Osteoblast (primary cell): ENCODE measurements around the gene EGR1. TPM values are rescaled to one million over a fixed set of nuclear protein-coding genes. Genes with fewer than 3 reads are reported as not detected.

Source experiments
- DNase-seq: peaks from one replicate; pipeline ENCODE4 v3.0.0; 2011; ENCODE audit warnings: low spot score, mixed read lengths; ENCODE audit not compliant: insufficient read length; ENCODE audit errors: missing footprints
- H2AFZ ChIP-seq: 2 replicates; pipeline ENCODE4 v1.6.0; 2011; ENCODE audit warnings: mild to moderate bottlenecking, low read length
- H3K27ac ChIP-seq: 2 replicates; pipeline ENCODE4 v1.5.1; 2011; ENCODE audit warnings: mild to moderate bottlenecking, low read depth, low read length, moderate library complexity
- H3K27me3 ChIP-seq: 2 replicates; pipeline ENCODE4 v1.6.0; 2012; ENCODE audit warnings: mild to moderate bottlenecking, control low read depth, inconsistent platforms, low read length, moderate library complexity; ENCODE audit not compliant: insufficient read depth
- H3K36me3 ChIP-seq: 2 replicates; pipeline ENCODE4 v1.5.1; 2011; ENCODE audit warnings: mild to moderate bottlenecking, low read length, control low read depth, moderate library complexity; ENCODE audit not compliant: insufficient read depth
- H3K4me1 ChIP-seq: 2 replicates; pipeline ENCODE4 v1.5.1; 2011; ENCODE audit warnings: mild to moderate bottlenecking, low read length, control low read depth, moderate library complexity; ENCODE audit not compliant: insufficient read depth
- H3K4me2 ChIP-seq: 2 replicates; pipeline ENCODE4 v1.6.0; 2011; ENCODE audit warnings: mild to moderate bottlenecking, low read length; ENCODE audit not compliant: insufficient read depth
- H3K4me3 ChIP-seq: fragments of 200-600 bp; sonication (generic); 3 replicates; pipeline ENCODE4 v1.5.1; 2012; ENCODE audit warnings: mild to moderate bottlenecking, low read length, inconsistent platforms; ENCODE audit not compliant: insufficient read depth
- H3K79me2 ChIP-seq: 2 replicates; pipeline ENCODE4 v1.6.0; 2012; ENCODE audit warnings: mild to moderate bottlenecking, low read length, control low read depth, inconsistent platforms; ENCODE audit not compliant: insufficient read depth
- H3K9me3 ChIP-seq: 2 replicates; pipeline ENCODE4 v1.5.1; 2011; ENCODE audit warnings: low read depth, low read length, control low read depth
- H4K20me1 ChIP-seq: 2 replicates; pipeline ENCODE4 v1.6.0; 2012; ENCODE audit warnings: mild to moderate bottlenecking, low read length, control low read depth; ENCODE audit not compliant: insufficient read depth
- total RNA-seq: library from RNA; depleted of rRNA; stranded (reverse); fragments of >200 nt; gene quantifications from 2 replicates; pipeline ENCODE4 v1.2.3, GENCODE V29; 2012
- TF ChIP-seq, protein P1 (sequence below): IDR thresholded peaks from 2 replicates; pipeline ENCODE4 v1.5.1; 2011; ENCODE audit warnings: mild to moderate bottlenecking, low read depth, low read length, moderate library complexity; ENCODE audit errors: extremely low read depth

The EGR1 gene
- total RNA-seq, 1 donor = 2.2 TPM

DNA sequence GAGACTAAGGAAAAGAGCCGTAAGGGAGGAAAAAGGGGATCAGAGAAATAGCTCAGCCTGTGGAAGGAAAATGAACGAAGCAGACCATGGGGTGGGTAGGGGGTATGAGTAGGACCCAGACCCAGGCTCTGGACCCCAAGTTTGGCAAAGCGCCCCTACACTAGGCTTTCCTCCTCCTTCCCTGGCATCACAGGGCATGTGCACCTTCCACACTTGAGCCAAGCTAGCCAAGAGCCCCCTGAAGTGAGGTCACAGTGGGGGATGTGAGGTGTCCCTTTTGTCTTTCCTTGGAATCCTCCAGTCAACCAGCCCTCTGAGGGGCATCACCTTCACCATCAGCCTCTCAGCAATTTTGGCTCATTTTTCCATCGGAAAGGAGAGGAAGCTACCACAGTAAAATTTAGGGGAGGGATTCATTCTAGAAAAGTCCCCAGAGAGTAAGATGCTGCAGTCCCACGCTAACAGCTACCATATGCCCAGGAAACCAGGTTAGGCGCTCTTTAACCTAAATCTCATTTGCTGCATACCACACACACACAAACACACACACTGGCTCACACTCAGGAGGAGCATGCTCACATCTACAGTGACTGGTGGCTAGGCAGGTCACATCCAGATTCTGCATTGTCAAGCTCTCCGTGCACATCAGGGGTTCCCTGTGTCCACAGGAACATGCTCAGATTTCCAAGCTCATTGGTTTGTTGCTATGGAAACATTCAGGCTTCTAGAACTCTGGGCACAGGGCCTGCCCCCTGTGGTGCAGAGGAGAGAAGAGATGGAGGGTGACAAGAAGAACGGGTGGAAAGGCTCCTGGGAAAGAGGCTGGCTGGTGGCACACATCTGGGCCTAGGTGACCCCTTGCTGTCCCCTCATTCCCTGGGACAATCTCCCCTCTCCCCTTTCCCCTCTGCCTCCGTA, 16.5 kb upstream of the EGR1 start:
- H3K27ac ChIP-seq = no peak overlapping the region
- H3K79me2 ChIP-seq = no peaks in the 10 kb centered on the region
- peaks cover 5% of the 10 kb centered on the region for H3K4me1 ChIP-seq
- peak; percentile 87 for DNase-seq
- no peak overlapping the region for H3K4me3 ChIP-seq
- TF ChIP-seq, protein P1, sequence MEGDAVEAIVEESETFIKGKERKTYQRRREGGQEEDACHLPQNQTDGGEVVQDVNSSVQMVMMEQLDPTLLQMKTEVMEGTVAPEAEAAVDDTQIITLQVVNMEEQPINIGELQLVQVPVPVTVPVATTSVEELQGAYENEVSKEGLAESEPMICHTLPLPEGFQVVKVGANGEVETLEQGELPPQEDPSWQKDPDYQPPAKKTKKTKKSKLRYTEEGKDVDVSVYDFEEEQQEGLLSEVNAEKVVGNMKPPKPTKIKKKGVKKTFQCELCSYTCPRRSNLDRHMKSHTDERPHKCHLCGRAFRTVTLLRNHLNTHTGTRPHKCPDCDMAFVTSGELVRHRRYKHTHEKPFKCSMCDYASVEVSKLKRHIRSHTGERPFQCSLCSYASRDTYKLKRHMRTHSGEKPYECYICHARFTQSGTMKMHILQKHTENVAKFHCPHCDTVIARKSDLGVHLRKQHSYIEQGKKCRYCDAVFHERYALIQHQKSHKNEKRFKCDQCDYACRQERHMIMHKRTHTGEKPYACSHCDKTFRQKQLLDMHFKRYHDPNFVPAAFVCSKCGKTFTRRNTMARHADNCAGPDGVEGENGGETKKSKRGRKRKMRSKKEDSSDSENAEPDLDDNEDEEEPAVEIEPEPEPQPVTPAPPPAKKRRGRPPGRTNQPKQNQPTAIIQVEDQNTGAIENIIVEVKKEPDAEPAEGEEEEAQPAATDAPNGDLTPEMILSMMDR = no peak
- no peaks in the 10 kb centered on the region for H4K20me1 ChIP-seq
- H2AFZ ChIP-seq = no peak overlapping the region
- no peaks in the 10 kb centered on the region for H3K36me3 ChIP-seq
- no peak overlapping the region for H3K4me2 ChIP-seq
- no peaks in the 10 kb centered on the region for H3K9me3 ChIP-seq
- peaks cover 4% of the 10 kb centered on the region for H3K27me3 ChIP-seq

DNA sequence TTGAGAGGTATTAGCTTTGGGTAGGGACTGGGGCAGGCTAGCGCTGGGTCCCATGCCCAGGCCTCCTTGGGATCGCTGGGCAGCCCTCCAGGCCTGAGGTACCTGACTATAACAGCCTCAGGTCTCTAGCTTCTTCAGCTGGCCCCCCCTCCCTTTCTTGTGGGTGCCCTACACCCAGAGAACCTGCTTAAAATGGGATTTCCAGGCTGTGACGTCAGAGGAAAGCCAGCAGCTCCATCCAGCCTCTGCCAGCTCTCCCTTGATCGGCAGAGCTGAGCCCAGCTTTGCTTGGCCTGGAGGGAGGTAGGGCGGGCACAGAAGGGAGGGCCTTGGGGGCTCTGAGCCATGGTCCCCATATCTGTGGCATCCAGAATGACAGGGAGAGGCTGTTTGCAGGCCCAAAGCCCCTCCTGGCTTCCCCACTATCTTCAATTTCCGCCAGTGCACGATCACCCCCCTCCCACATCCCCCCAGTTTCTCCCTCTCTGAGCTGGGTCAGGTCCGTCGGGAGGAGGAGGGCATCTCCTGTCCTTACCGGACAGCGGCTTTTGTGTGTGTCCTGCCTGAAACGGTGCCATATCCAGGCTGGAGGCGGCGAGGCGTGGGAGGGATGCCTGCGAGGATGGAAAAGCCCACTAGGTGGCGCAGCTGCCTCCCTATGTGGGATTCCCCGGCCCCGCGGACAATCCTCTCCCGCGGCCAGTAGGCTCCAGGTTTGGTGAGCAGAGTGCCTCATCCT, 15.6 kb upstream of the EGR1 start:
- DNase-seq = peak; percentile 99
- Histone ChIP-seq H3K36me3 (no peaks in the 10 kb centered on the region), H4K20me1 (no peaks in the 10 kb centered on the region), H3K27ac (peak overlapping the region; percentile 24), H3K4me3 (peak overlapping the region; percentile 54), H3K9me3 (no peaks in the 10 kb centered on the region), H3K79me2 (no peaks in the 10 kb centered on the region), H3K27me3 (peaks cover 4% of the 10 kb centered on the region), H3K4me1 (peaks cover 5% of the 10 kb centered on the region), H2AFZ (peak overlapping the region; percentile 89), H3K4me2 (peak overlapping the region; percentile 84)
- TF ChIP-seq, protein P1 = peak; percentile 91

DNA sequence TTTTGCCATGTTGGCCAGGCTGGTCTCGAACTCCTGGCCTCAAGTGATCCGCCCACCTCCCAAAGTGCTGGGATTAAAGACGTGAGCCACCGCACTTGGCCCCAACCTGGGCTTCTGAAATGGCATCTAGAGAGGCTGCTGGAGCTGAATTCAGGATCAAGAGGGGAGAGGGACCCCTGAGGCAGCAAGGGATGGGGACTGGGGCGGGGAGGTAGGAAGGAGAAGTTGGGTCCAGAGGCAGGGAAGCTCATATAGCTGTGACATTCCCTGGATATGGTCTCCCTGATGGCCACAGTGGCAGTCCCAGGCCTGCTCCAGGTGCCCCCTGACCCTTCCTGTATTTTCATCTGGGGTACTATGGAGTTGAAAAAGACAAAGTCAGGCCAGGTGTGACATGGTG, 14.3 kb upstream of the EGR1 start:
- Histone ChIP-seq H3K4me1 (peaks cover 5% of the 10 kb centered on the region), H3K9me3 (no peaks in the 10 kb centered on the region), H2AFZ (no peak overlapping the region), H3K4me2 (no peak overlapping the region), H3K27me3 (peaks cover 4% of the 10 kb centered on the region), H3K27ac (no peak overlapping the region), H4K20me1 (no peaks in the 10 kb centered on the region), H3K79me2 (no peaks in the 10 kb centered on the region), H3K36me3 (no peaks in the 10 kb centered on the region), H3K4me3 (no peak overlapping the region)
- DNase-seq = no peak
- TF ChIP-seq, protein P1 = no peak

DNA sequence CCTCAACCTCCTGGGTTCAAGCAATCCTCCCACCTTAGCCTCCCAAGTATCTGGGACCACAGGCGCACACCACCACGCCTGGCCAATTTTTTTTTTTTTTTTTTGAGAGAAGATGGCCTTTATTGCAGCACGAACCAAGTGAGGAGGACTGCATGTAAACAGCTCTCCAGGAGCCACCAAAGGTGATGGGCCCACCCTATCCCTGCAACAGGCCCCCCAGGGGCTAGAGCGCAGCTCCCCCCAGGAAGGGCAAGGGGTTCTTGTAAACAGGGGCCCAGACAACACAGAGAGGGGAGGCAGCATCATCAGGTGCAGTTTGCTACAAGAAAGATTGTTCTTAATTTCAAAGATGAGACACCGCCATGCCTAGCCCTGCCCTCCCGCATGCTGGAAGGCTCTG, 12.6 kb upstream of the EGR1 start:
- Histone ChIP-seq H2AFZ (no peak overlapping the region), H3K79me2 (no peaks in the 10 kb centered on the region), H3K9me3 (no peaks in the 10 kb centered on the region), H3K4me2 (no peak overlapping the region), H3K27ac (no peak overlapping the region), H3K4me3 (no peak overlapping the region), H4K20me1 (no peaks in the 10 kb centered on the region), H3K27me3 (peaks cover 4% of the 10 kb centered on the region), H3K4me1 (peaks cover 5% of the 10 kb centered on the region), H3K36me3 (no peaks in the 10 kb centered on the region)
- DNase-seq = no peak
- TF ChIP-seq, protein P1 = no peak
